Uterus (tissue), 2 donors: ENCODE data around the gene SPDEF.

Source experiments
- POLR2A ChIP-seq, 2 donors: fragments of 450-650 bp; IDR thresholded peaks; one replicate each; pipeline ENCODE4 v1.6.1; 2016; ENCODE audit warnings: antibody characterized with exemption in 2 of 2, mild to moderate bottlenecking in 1 of 2, moderate library complexity in 1 of 2
- TF ChIP-seq, protein P1 (sequence below), 4 experiments: fragments of 200-600 bp in 2 of 4; fragments of 450-650 bp in 2 of 4; sonication (generic) in 2 of 4; IDR thresholded peaks; one replicate each; pipeline ENCODE4 v1.5.1; 2016 to 2019; ENCODE audit warnings: antibody characterized with exemption in 4 of 4, mild to moderate bottlenecking in 2 of 4, moderate library complexity in 1 of 4

DNA sequence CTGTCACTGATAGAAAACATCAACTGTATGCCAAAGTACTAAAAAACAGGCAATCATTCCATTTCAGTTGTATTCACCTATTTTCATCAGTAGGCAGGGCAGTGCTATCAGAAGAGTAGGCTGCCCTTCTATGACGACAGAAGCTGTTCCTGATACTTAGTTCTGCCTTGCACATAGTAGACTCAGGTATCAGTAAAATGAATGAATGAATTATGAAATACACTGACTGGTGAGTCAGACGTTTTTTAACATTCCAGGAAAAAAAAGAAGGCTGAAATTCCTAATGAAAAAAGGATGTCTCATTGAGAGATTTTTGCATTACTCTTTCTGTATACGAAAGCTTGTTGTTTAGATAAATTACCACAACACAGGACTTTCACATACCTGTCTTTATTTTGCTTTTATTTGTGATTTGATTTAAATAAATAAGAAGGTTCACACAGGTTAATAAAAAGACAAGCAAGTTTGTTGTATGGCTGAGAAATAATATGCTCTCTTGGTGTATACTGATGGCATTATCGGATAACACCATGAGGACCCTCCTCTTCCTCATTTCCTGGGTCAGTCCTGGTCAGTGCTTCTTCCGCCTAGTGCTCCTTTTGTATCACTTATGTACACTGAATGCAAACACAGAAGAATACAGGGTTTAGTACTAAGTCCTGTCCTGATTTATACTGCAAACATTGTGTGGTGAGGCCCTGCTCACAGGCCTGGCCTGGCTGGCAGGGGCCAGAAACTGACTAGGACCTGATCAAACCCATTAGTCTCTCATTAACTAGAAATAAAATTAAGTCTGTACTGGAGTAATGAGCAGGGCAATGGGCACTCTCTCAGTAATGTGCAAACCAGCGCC lies 39.4 kb upstream of the SPDEF start:
- no peak for TF ChIP-seq POLR2A (IDR thresholded peaks at IDR 0.05)
- TF ChIP-seq, protein P1, sequence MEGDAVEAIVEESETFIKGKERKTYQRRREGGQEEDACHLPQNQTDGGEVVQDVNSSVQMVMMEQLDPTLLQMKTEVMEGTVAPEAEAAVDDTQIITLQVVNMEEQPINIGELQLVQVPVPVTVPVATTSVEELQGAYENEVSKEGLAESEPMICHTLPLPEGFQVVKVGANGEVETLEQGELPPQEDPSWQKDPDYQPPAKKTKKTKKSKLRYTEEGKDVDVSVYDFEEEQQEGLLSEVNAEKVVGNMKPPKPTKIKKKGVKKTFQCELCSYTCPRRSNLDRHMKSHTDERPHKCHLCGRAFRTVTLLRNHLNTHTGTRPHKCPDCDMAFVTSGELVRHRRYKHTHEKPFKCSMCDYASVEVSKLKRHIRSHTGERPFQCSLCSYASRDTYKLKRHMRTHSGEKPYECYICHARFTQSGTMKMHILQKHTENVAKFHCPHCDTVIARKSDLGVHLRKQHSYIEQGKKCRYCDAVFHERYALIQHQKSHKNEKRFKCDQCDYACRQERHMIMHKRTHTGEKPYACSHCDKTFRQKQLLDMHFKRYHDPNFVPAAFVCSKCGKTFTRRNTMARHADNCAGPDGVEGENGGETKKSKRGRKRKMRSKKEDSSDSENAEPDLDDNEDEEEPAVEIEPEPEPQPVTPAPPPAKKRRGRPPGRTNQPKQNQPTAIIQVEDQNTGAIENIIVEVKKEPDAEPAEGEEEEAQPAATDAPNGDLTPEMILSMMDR (IDR thresholded peaks at IDR 0.05): no peak
